Measurements from ENCODE around the gene SV2C. TPM values are rescaled to one million over a fixed set of nuclear protein-coding genes. Genes with fewer than 3 reads are reported as not detected.

SV2C gene
- total and polyA plus RNA-seq, 7 donors = under 0.01 to 0.01 TPM; not detected in 5

DNA sequence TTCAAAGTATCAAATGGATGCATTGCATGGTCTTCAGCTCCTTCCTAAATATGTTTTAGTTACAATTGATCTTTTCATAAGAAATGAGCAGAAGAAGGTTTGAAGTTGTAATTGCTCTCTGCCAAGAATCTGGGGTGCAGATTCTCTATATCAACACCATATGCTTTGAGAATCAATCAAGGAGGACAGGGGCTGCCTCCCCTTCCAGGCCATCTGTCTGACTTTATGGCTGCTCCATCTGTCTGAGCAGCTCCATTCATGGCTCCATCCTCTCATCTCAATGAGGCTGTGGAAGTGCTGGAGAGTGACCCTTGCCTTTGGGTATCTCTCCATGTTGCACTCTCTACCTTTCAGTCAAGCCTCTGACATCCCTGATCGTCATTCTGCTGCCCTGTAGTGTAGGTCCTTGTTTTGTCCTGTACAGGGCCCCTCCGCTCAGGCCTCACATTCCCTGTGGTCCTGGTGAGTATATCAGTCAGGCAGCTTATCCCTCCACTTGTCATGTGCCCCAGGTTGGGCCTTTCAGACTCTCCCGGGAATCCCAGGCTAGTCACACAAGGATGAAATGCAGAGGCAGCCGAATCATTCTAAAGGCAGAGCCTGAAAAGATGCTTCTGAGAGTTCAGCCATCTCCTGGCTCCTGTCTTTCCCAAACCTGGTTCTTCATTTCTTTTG, 14.0 kb upstream of the SV2C start:
- intact Hi-C loops (cut with DNase I) = no loop called here
- Histone ChIP-seq H3K9me3 (no peaks in the 10 kb centered on the region), H3K27ac (no peak overlapping the region), H3K36me3 (ENCODE audit: insufficient read depth in 1 of 2, low read depth in 1 of 2) (no peaks in the 10 kb centered on the region), H3K4me1 (no peaks in the 10 kb centered on the region), H3K4me3 (no peak overlapping the region), H3K27me3 (ENCODE audit: insufficient read depth in 3 of 3, low read length in 2 of 3) (no peaks in the 10 kb centered on the region)
- no peak for DNase-seq
- WGBS, 3 donors = 64 to 78% (median 71%) methylated on average over 4 of the region's 4 CpGs
- no peak for ATAC-seq
- TF ChIP-seq, protein P1, sequence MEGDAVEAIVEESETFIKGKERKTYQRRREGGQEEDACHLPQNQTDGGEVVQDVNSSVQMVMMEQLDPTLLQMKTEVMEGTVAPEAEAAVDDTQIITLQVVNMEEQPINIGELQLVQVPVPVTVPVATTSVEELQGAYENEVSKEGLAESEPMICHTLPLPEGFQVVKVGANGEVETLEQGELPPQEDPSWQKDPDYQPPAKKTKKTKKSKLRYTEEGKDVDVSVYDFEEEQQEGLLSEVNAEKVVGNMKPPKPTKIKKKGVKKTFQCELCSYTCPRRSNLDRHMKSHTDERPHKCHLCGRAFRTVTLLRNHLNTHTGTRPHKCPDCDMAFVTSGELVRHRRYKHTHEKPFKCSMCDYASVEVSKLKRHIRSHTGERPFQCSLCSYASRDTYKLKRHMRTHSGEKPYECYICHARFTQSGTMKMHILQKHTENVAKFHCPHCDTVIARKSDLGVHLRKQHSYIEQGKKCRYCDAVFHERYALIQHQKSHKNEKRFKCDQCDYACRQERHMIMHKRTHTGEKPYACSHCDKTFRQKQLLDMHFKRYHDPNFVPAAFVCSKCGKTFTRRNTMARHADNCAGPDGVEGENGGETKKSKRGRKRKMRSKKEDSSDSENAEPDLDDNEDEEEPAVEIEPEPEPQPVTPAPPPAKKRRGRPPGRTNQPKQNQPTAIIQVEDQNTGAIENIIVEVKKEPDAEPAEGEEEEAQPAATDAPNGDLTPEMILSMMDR (IDR thresholded peaks at IDR 0.05) = no peak

DNA sequence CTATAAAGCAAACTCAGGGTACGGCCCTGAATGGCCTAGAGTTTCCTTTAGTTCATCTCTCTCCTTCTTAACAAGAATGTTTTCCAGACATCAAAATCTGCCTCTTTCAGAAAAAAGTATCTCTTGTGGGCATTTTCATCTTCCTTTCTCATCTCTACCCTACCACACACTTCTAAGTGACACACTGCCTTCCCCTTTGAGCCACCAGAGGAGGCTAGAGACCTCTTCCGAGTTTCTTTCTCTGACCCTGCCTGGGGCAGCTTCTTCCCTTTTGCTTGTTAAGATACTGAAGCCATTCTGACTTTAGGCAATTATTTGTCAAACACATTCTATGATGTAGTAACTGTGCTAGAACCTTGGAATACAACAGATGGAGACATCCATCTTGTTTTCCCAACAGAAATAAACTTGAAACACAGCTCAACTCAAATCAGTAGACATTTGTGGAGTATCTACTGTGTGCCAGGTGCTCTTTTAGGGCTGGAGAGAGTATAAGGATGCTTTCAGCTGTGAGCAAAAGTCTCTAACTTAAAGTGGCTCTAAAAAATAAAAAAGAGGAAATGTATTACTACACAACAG, 8.6 kb upstream of the SV2C start:
- 38 to 54% (median 48%) methylated on average over 2 of the region's 2 CpGs for WGBS, 3 donors

DNA sequence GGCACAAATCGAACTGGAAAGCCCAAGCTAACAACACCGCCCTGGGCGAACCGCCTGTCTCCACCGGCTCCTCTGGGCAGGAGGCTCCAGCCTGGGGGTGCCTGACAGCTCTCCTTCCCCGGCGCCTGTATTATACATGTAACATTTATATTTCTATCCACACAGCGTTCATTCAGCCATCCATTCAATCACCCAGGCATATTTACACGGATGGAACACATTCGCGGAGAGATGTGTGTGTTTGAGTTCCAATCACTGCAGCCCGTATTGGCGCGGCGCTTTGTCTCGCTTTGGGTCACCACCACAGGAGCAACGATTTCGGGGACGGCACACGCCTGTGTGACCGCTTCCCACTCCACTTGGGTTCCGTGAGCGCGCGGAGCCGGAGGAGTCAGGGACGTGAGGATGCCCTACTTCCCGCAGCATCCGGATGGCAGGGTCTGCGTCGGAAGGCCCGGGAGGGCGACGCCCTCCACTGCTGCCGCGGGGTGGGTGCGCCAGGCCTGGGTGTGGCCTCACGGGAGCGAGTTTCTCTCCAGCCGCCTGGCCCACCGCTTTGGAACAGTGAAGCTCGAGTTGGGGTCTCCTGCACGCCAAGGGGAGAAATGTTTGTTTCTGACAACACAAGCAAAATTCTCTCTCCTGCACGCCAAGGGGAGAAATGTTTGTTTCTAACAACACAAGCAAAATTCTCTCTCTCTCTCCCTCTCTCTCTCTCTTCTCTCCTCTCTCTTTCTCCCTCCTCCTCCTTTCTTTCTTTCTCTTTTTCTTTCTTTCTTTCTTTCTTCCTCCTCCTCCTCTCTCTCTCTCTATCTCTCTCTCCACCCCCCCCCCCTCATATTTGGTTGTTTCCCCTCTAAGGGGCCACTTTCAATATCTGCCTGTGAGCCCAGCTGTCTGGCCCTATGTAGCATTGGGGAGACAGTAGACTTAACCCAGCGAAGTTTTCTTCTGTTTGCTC, 1.1 kb upstream of the SV2C start:
- 2 to 4% (median 2%) methylated on average over 45 of the region's 45 CpGs for WGBS, 3 donors
- H3K27ac ChIP-seq = no peak overlapping the region
- intact Hi-C loops (cut with DNase I) = no loop called here
- no peak for ATAC-seq
- TF ChIP-seq, protein P1 (IDR thresholded peaks at IDR 0.05) = no peak
- DNase-seq = no peak
- H3K36me3 ChIP-seq (ENCODE audit: insufficient read depth in 1 of 2, low read depth in 1 of 2) = no peaks in the 10 kb centered on the region
- no peak overlapping the region for H3K4me3 ChIP-seq
- H3K9me3 ChIP-seq = no peaks in the 10 kb centered on the region
- H3K4me1 ChIP-seq = no peaks in the 10 kb centered on the region
- peaks cover 12 to 79% (median 15%) of the 10 kb centered on the region in 3 donors for H3K27me3 ChIP-seq (ENCODE audit: insufficient read depth in 3 of 3, low read length in 2 of 3)

More for the DNA sequence above, 8.6 kb upstream of the SV2C start:
- ATAC-seq = no peak
- no peaks in the 10 kb centered on the region for H3K4me1 ChIP-seq
- no peak for DNase-seq
- H3K4me3 ChIP-seq = no peak overlapping the region
- H3K27ac ChIP-seq = no peak overlapping the region
- no peaks in the 10 kb centered on the region for H3K36me3 ChIP-seq (ENCODE audit: insufficient read depth in 1 of 2, low read depth in 1 of 2)
- peaks cover 0 to 13% (median 0%) of the 10 kb centered on the region in 3 donors for H3K27me3 ChIP-seq (ENCODE audit: insufficient read depth in 3 of 3, low read length in 2 of 3)
- intact Hi-C loops (cut with DNase I) = no loop called here
- no peaks in the 10 kb centered on the region for H3K9me3 ChIP-seq
- TF ChIP-seq, protein P1 (IDR thresholded peaks at IDR 0.05) = no peak

DNA sequence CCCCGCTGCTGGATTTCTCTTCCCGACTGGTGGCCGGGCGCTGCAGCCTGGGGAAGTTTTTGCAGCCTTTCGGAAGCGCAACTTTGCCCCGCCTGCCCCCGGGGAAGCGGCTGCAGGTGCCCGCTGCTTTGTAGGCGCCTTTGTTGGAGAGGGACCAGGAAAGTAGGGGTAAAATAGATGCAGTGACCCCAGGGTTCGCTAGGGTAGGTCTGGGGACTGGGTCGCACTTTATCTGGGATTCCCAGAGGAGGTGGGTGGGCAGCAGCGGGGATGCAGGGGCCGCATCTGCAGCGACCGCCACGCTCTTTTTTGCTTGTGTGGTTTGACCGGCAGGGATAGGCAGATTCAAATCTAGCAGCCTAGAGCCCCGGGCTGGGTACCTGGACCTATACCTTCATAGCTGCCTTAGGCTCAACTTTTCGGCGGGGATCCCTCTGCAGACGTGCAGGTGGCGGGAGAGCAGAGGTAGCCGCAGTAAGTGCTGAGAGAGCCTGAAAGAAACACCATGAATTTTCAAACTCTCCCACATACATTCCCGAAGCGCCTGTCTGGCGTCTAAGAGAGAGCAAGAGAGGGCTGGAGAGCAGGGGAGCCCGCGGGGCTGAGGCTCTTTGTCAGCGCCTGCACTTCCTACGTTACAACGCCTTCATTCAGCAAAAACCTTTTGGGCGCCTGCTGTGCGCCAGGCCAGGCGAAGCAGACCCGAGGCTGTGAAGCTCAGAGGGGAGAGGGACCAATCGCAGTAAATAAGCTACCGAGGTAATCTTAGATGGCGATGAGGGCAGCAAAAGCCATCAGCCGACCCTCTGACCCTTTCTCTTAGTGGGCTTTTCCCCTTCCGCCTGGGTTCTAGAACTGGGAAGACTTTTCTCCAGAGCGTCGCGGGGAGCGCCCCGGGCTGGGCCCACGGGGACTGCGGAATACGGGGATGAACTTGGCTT, 642 bp downstream of the SV2C start:
- Histone ChIP-seq H3K36me3 (ENCODE audit: insufficient read depth in 1 of 2, low read depth in 1 of 2) (no peaks in the 10 kb centered on the region), H3K27me3 (ENCODE audit: insufficient read depth in 3 of 3, low read length in 2 of 3) (peaks cover 12 to 72% (median 15%) of the 10 kb centered on the region in 3 donors), H3K27ac (no peak overlapping the region), H3K4me3 (peak overlapping the region; percentile 22), H3K4me1 (no peaks in the 10 kb centered on the region), H3K9me3 (no peaks in the 10 kb centered on the region)
- TF ChIP-seq, protein P1 (IDR thresholded peaks at IDR 0.05) = no peak
- ATAC-seq (no peak), DNase-seq (no peak)
- intact Hi-C loops (cut with DNase I) = no loop called here
- 1% methylated on average over 47 to 50 of the region's 50 CpGs for WGBS, 3 donors
